Measurements from ENCODE around the gene NAV2.

Gene NAV2

DNA sequence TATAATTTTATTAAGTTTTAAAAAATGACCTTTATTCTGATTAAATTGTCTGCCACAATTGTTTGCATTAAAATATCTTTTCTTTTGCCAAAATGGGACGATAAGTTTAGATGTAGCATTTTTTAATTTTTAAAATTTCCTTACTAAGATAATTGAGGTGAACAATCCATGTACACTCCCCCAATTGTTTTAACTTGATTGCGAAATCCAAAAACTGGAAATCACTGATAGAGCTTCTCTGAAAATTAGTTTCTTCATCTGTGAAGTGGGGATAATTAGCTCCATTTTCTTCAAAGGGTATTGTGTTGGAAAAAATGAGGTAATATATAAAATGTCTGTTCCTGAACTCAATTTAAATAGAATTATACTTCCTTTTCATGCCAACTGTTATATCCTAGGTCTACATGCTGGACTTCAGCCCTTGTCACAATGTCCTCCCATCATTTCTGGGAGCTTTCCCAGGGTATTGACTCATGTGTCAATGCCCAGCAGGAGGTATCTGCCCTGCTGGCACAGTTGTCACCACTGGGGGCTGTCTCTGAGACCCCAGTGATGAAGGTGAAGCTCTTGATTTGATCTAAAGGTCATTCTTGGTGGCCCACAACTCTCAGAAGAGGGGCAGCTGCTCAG, 28.7 kb upstream of the NAV2 start:
- DNase-seq, result no peak

DNA sequence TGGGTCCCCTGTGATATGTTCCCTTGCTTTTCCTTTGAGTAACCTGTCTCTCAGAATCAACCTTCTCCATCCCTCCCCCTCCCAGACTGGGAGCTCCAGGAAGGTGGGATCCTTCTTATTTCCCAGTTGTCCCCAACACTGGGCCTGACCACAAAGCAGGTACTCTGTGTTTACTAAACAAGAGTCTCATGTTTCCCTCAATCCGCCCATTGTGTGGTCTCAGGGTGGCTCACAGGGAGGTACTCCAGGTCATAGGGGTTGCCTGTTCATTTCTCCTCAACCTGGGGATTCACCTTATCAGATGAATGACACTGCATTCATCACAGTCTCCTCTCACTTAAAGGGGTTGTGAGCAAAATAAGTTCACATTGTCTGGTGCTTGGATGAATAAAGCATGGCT, 26.4 kb upstream of the NAV2 start:
- no peak for DNase-seq

DNA sequence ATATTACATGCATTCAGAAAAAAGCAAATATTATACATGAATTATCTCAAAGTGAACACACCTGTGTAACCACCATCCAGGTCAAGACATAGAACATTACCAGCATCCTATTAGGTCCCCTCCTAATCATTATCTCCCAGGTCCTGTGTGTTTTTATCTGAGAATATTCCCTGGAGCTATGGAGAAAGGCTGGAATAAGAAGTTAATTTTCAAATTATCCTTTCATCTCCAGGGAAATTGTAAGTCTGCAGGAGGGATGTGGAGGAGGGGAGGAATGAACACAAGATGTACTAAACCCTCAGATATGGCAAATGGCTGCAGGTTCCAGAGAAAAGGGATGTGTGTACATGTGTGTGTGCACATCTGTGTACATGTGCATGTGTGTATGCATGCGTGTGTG, 25.2 kb upstream of the NAV2 start:
- no peak for DNase-seq

DNA sequence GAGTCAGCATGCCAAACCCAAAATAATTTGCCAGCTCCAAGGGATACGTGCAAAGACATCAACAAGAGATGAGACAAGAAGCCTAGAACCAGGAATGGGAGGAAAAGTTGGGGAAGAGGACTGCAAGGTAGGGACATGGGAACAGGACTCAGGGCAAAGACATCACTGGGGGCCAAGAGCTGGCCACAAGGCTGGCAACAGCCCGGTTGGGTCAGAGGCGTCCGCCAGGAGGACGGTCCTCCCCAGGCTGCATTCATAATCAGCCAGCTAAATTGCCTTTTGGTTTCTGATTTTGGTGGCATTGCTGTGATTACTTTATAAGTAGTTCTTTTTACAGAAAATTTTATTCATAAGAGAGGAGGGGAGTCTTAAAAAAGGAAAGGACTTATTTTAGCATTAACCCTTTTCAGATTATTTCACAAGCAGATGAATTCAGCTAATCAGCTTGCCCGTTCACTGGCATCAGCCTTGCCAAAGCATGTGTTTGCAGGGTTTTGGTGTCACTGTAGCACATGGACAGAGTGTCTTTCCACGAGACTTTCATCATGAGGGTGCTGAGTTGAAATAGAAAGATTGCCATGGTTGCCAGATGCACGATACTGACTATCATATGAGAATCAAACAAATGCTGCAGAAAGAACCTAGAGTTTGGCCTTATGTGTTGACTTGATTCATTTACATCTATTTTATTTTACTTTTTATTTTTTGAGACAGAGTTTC, 23.2 kb upstream of the NAV2 start:
- no peak for DNase-seq

DNA sequence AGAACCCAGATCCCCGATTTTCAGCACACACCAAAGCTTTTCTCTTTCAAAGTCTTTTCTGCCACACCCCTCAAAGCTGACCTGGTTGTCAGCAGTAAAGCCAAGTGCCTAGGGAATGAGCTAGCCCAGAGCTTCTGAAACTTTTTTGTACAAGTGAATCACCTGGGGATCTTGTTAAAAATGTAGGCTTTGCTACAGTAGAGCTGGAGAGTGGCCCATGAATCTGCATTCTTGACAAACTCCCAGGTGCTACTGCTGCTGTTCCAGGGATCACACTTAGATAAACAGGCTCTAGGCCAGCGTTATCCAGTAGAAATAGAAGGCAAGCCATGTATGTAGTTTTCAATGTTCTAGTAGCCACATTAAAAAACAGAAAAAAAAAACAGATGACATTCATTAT, 21.8 kb upstream of the NAV2 start:
- DNase-seq, result no peak

DNA sequence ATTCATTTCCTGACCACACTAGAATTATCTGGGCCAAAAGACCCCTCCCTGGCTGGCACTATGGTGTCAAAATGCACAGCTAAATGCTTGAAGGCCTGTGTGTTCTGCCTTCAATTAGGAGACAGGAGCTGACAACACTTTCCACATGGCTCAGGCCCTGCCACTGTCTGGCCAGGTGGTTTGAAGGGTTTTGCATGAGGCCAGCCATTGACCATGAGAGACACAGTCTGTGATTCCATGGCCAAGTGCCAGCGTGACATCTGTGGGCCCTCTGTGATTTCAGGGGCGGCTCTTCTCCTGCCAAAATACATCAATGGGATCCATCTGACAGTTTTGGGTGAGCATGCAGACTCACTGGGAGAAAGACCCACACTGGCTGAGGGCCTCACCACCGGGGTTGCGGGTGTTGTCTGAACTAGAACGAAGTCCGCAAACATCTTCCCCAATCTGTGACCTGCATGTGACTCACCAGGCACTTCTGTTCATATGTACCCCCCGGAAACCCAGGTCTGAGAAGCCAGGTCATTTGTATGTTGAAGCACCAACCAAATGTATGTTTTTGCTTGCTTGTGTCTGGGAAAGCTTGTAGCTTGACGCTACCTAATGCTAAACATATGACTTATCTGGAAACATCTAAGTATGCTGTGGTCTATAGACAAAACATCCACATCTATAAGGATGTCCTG, 20.7 kb upstream of the NAV2 start:
- peak; percentile 61 to 82 for DNase-seq

DNA sequence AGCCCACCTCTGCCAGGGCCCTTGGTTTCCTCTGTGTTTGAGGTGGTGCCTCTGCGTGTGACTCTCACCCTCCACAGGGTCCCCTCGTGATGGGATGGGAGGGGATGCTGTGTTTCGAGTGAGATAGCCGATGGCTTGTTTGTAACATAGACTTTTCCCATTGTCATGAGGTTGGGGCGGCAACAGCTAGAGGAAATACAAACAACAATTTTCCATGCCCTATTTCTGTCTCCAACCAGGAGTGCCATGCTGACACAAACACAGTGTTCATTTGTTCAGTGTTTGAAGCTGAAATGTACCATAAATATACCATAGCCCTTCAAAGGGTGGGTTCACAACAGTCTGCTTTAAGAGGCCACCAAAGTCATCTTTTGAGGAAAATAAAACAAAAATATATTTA, 19.5 kb upstream of the NAV2 start:
- no peak for DNase-seq

DNA sequence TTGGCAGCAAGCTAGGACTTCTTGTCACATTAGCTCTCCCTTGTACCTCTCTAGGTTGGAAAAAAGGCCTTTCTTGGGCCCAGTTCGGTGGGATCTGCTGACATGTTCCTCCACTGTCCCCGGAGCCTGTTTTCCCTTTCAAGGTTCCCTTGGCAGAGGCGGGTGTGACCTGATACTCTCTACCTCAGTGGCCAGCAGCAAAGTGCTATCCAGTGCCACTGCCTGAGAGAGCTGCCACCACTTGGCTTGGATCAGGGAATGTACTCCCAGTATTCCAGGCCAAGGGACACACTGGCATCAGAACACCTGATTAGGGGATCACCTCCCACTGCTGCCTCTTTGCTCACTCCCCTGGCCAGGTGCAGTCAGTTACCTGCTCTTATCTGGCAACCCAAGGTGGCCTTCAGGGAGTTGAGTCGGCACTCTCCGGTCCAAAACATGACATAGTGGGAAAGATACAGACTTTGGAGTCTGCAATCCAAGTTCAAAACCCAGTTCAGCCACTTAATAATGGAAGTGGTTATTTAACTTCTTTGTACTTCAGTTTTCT, 17.8 kb upstream of the NAV2 start:
- no peak for DNase-seq

DNA sequence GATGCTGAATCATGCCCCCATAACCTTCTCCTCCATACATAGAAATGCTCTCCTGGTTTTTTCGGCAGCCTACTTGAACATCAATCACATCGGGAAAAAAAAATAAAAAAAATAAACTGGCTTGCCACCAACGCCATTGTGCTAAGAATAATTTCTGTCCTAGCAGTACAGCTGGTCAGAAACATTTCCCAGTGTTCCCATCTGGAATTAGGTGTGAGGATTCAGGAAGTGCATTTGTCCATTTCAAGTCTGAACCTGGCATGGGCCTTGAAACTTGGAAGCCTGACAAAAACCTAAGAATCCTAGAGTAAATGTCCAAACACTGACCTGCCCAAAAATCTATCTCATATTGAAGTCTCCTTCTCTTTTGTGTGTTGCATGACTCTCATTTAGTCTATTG, 16.6 kb upstream of the NAV2 start:
- DNase-seq, result no peak

DNA sequence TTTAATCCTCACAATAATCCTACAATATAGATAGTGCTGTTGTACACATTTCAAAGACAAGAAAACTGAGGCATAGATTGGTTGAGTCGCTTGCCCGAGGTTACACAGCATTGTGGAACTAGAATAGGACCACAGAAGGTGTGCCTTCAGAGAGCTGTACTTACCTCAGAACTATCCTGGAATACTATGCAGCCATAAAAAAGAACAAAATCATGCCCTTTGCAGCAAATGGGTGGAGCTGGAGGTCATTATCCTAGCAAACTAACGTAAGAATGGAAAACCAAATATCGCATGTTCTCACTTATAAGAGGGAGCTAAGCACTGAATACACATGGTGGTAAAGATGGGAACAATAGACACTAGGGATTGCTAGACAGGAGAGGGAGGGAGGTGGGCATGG, 15.7 kb upstream of the NAV2 start:
- DNase-seq, result no peak

DNA sequence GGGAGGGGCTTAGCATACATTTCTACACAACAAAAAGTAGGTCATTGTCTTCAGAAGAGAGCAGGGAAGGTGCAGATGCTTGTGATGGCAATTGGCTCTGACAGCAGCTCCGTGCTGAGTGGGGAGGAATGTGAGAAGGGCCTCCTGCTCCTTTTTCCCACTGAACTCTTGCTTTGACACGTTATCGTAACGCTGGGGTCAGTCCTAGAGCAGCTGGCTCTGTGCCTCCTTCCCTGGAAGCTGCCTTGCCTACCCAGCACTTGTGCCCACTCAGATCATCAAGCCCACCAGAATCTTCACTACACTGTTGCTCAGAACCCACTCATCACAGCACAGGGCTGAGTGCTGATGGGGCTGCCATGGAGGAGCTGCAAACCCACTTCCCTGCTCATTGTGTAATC, 14.9 kb upstream of the NAV2 start:
- DNase-seq, result no peak

DNA sequence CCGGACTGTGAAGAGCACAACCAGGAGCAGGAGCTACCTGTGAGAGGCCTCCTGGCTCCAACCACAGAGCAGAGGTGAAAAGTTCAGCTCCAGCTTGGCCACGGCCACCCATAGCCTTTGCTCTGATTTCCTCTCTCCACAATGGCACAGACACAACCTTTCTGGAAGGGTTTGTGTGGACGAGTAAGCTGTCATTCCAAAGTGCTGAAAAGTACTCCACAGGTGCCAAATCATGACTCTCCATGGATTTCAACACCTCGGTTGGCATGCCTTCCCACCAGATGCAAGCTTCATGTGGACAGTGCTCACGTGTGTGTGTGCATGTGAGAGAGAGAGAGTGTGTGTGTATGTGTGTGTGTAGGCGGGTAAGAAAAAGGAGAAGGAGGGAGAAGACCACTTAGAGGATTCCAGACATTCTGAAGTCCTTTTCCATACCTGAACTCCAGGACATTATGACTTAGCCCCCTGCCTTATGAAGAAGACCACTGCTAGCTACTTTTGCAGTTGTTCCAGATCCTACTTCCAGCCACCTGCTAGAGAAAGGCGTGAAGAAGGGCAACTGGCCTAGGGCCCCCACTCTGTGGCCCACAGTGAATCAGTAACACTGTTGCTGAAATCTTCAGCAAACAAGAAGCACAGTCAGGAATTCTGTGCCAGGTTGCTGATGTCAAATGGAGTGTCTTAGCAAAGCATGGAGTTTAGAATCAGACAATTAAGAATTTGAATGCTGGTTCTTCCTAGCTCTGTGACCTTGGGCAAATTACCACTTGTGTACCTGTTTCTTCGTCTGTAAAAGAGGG, 13.9 kb upstream of the NAV2 start:
- no peak for DNase-seq

DNA sequence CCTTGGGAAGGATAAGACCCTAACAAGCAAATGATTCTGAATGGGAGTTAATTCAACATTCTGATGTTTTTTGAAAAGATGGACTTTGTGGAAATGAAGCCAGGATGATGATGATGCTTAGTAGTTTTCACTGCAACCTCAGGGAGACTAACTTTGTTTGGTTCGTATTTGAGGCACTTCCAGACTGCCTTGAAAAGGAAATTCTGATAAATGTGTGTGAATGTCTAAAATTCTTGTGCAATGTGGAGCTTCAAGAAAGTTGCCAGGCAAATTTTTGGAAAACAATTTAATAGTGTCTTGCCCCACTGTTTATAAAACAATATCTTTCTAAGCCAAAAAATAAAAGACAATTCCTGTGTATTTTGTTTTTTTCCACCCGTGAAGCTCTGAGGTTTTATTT, 11.2 kb upstream of the NAV2 start:
- no peak for DNase-seq

DNA sequence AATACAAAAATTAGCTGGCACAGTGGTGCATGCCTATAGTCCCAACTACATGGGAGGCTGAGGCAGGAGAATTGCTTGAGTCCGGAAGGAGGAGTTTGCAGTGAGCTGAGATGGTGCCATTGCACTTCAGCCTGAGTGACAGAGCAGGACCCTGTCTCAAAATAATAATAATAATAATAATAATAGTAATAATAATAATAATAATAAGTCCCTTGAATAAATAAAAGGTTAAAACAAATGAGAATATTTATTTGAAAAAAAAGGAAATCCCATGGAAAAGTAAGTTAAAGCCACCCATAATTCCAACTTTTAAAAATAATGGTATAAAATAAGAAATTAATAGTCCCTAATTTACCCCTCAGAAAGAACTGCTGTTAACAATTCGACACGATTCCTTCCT, 10.0 kb upstream of the NAV2 start:
- no peak for DNase-seq

DNA sequence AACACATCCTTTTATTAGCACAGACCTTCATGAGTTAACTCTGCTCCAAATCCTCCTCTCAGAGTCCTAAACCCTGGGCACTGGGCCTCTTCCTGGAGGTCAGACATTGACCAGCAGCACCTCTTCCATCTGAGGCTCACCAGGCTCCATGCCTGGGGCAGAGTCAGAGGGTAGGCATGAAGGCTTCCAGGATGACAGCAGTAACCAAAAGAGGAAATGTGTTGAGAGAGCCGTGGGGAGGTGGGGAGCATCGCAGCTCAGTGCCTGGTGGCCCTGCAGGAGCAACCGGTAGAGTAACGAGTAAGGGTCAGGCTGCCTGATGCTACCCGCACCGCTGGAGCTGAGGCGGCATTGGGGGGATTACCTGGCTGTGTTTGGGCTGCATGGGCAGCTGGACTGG, 9.4 kb upstream of the NAV2 start:
- no peak for DNase-seq

DNA sequence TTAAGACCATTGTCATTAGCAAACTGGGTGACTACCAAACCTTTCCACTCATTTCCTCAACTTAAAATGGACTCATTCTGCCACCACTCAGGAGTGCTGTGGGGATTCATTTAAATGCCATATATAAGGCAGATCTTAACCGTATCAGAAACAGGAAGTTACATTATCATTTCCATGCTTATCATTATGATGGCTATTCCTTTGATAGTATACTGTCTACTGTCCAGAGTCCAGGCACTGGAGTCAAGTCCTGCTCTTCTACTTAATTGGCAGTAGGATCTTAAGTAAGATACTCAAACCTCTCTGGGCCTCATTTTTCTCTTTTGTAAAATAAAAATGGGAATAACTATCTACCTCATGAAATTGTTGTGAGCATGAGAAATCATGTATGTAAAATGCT, 8.4 kb upstream of the NAV2 start:
- DNase-seq, result no peak

DNA sequence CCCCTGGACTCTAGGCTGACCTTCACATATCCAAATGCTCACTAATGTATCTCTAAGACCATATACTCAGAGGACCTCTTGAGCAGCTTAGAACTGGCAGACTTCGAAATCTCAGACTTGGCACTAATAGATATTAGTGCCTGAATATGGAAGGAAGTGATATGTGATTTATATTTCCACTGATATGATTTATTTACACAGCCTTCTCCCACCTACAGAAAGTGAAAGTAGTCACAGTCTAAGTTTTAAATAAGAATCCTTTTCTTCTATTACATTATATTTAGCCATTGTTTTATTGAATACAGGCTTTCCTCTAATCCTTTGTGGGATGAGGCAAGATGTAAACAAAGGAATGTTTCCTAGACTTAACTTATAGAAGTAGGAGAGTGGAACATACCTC, 6.7 kb upstream of the NAV2 start:
- no peak for DNase-seq

DNA sequence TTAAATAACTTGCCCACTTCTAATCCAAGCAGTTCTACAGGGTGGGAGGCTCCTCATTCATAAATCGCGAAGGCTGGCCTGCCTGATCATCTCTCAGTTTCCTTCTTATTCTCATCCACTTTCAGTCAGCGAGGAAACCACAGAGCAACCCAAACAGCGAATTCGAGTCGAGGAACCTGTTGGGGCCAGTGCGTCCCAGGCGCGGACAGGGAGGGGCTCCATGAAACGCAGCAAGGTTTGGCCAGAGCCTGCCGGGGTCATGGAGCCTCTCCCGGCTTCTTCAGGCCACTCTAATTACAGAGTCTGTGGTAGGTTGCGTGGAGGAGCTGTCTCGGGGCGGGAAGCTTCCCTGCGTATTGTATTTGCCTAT, 741 bp upstream of the NAV2 start:
- DNase-seq, result no peak

DNA sequence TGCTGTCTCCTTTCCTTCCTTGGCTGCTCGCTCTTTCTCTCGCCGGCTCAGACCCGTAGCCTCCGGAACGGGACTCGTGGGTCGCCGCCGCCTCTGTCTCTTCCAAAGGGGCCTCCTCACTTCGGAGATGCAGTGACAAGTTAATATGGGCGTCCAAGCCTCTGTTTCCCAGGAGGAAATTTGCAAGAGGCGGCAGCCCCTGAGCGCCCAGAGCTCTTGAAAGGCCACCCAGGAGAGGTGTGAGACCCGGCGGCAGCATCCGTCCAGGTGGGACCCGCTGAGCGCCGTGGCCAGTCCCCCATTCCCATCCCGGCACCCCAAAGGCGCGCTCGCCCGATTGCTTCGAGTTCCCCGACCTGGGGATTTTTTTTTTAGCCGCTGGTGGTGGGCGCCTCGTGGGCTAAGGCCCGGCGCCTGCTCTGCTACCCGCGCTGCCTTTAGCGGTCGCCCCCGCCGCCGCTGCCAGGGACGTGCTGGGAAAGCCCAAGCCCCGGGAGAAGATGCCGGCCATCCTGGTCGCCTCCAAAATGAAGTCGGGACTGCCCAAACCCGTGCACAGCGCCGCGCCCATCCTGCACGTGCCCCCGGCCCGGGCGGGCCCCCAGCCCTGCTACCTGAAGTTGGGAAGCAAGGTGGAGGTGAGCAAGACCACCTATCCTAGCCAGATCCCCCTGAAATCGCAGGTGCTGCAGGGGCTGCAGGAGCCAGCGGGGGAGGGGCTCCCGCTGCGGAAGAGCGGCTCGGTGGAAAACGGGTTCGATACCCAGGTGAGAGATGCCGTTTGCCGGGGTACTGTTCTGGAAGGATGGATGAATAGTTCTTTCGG, 772 bp downstream of the NAV2 start:
- no peak for DNase-seq

DNA sequence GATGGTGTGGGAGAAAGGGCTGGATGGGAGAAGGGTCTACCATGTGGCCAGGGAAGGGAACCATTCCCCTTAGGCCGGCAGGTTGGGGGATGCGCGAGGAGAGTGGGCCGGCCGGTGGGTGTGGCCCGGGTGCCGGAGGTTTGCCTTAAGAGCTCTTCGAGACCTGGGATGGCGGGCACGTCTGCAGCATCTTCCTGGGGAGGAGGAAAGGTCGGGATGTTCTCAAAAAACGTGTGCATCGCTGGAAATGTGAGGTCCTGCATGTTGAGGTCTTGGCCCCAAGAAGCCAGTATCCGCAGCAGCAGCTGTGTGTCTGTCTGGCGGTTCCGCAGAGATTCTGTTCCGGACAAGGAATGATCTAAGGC, 1.4 kb downstream of the NAV2 start:
- no peak for DNase-seq

DNA sequence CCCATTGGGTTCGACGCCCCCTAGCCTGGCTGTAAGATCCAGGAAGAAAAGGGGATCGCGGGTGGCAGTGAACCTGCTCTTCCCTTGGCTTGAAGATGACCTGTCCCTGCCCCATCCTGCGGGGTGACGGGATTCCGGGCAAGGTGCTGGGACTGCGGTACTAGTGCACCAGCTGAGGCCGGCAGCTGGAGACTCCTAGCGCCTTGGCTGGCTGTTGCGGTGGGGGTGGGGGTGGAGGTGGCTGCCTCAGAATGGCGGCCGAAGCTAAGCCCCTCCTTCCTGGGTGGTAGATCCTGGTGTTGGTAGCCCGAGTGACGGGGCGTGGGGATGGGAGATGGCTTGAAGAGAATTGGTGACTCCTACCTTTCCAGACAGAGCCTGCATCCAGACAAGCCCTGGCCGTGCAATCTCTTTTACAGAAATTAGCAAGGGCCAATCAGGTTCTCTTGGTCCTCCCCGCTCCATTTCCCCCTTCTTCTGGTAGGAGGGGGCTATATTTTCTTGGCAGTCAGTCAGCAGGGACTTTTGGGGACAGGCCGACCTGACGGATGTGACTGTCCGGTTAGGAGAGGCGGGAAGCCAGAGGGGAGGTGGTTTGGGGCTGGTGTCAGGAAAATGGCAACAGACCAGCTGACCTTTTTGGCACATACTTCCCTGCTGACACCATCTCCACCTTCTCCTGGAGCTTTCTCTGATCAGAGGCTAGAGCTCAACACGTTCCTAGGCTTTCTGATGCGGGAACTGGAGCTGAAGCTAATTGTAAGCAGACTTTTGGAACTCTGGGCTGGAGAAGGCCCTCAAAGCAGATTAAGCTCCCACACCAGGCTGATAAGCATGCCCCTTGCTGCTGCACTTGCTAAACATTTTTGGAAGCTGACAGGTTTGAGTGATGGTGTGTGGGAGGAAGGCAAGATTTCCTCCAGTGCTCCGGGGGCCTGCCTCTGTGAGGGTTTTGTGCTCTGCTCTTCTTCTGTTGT, 2.0 kb downstream of the NAV2 start:
- peak in 1 of 2 experiments; percentile 40 for DNase-seq

Data from cerebellar nuclear complex (tissue), 1 donor.